ENCODE results near the gene PHACTR1. TPM values are rescaled to one million over a fixed set of nuclear protein-coding genes. Genes with fewer than 3 reads are reported as not detected.

The PHACTR1 gene
- total RNA-seq, 1 experiment from 2014 or later, result 2.6 TPM

- POLR2A ChIA-PET (ENCODE audit: low non-redundant PET), result no interaction called here
- intact Hi-C loops (cut with micrococcal nuclease; ENCODE audit: unreplicated experiment), result no loop called here
Observed at GRCh38 chr6:13141387-13141786, 424.8 kb downstream of the PHACTR1 start.

GRCh38 chr6:13142611-13143010 lies 426.0 kb downstream of the PHACTR1 start:
- Histone ChIP-seq H3K27ac (ENCODE audit: low read depth, low read length, poor library complexity, severe bottlenecking) (no peak overlapping the region), H3K36me3 (ENCODE audit: insufficient read depth, low read length, poor library complexity, severe bottlenecking) (no peaks in the 10 kb centered on the region), H3K9me3 (ENCODE audit: low read depth, low read length, poor library complexity, severe bottlenecking) (no peaks in the 10 kb centered on the region), H3K4me1 (ENCODE audit: insufficient read depth, low read length, poor library complexity, severe bottlenecking) (no peaks in the 10 kb centered on the region), H3K4me3 (ENCODE audit: low read depth, low read length, poor library complexity, severe bottlenecking) (no peak overlapping the region), H3K27me3 (replicated peaks; ENCODE audit: insufficient read depth, low read depth, low read length, poor library complexity) (no peaks in the 10 kb centered on the region)
- intact Hi-C loops (cut with micrococcal nuclease; ENCODE audit: unreplicated experiment), result no loop called here
- ChIA-PET POLR2A (ENCODE audit: low non-redundant PET) (no interaction called here), CTCF (no interaction called here)
- BruUV-seq (replicated peaks), result no TSS peak
- no peak for TF ChIP-seq CTCF (conservative IDR thresholded peaks at IDR 0.05; ENCODE audit: low read depth, low read length)
- TF ChIP-seq EZH2 (IDR thresholded peaks at IDR 0.05; ENCODE audit: borderline replicate concordance, low read depth, low read length, poor library complexity, severe bottlenecking), result no peak
- no peak for DNase-seq (ENCODE audit: low spot score)

More at GRCh38 chr6:13141387-13141786, 424.8 kb downstream of the PHACTR1 start:
- Histone ChIP-seq H3K4me3 (ENCODE audit: low read depth, low read length, poor library complexity, severe bottlenecking) (no peak overlapping the region), H3K27ac (ENCODE audit: low read depth, low read length, poor library complexity, severe bottlenecking) (no peak overlapping the region), H3K9me3 (ENCODE audit: low read depth, low read length, poor library complexity, severe bottlenecking) (no peaks in the 10 kb centered on the region), H3K27me3 (replicated peaks; ENCODE audit: insufficient read depth, low read depth, low read length, poor library complexity) (no peaks in the 10 kb centered on the region), H3K4me1 (ENCODE audit: insufficient read depth, low read length, poor library complexity, severe bottlenecking) (no peaks in the 10 kb centered on the region), H3K36me3 (ENCODE audit: insufficient read depth, low read length, poor library complexity, severe bottlenecking) (no peaks in the 10 kb centered on the region)
- TF ChIP-seq EZH2 (IDR thresholded peaks at IDR 0.05; ENCODE audit: borderline replicate concordance, low read depth, low read length, poor library complexity, severe bottlenecking) (no peak), CTCF (conservative IDR thresholded peaks at IDR 0.05; ENCODE audit: low read depth, low read length) (no peak)
- CTCF ChIA-PET, result no interaction called here
- no peak for DNase-seq (ENCODE audit: low spot score)
- no TSS peak for BruUV-seq (replicated peaks)

- ChIA-PET CTCF (no interaction called here), POLR2A (ENCODE audit: low non-redundant PET) (no interaction called here)
- no peak for DNase-seq (ENCODE audit: low spot score)
- no peak overlapping the region for H3K27ac ChIP-seq (ENCODE audit: low read depth, low read length, poor library complexity, severe bottlenecking)
- H3K36me3 ChIP-seq (ENCODE audit: insufficient read depth, low read length, poor library complexity, severe bottlenecking), result no peaks in the 10 kb centered on the region
- intact Hi-C loops (cut with micrococcal nuclease; ENCODE audit: unreplicated experiment), result no loop called here
- H3K4me1 ChIP-seq (ENCODE audit: insufficient read depth, low read length, poor library complexity, severe bottlenecking), result no peaks in the 10 kb centered on the region
- BruUV-seq (replicated peaks), result no TSS peak
- no peaks in the 10 kb centered on the region for H3K9me3 ChIP-seq (ENCODE audit: low read depth, low read length, poor library complexity, severe bottlenecking)
- TF ChIP-seq EZH2 (IDR thresholded peaks at IDR 0.05; ENCODE audit: borderline replicate concordance, low read depth, low read length, poor library complexity, severe bottlenecking), result no peak
- TF ChIP-seq CTCF (conservative IDR thresholded peaks at IDR 0.05; ENCODE audit: low read depth, low read length), result no peak
- no peaks in the 10 kb centered on the region for H3K27me3 ChIP-seq (replicated peaks; ENCODE audit: insufficient read depth, low read depth, low read length, poor library complexity)
- H3K4me3 ChIP-seq (ENCODE audit: low read depth, low read length, poor library complexity, severe bottlenecking), result no peak overlapping the region
Observed at GRCh38 chr6:13146442-13146841, 429.9 kb downstream of the PHACTR1 start.
